Osteocyte (in vitro differentiated cells): ENCODE measurements around the gene AMDHD2. TPM values are rescaled to one million over a fixed set of nuclear protein-coding genes. Genes with fewer than 3 reads are reported as not detected.

Experiments used
- DNase-seq: peaks from one replicate; pipeline ENCODE4 v3.0.0; 2021; ENCODE audit warnings: mixed read lengths; ENCODE audit not compliant: unreplicated experiment; ENCODE audit errors: extremely low spot score
- H3K27ac Mint-ChIP-seq: one replicate; pipeline ENCODE4 v1.8.0; 2021; ENCODE audit warnings: mild to moderate bottlenecking, mixed read lengths; ENCODE audit not compliant: unreplicated experiment
- H3K27me3 Mint-ChIP-seq: one replicate; pipeline ENCODE4 v1.8.0; 2021; ENCODE audit warnings: mixed read lengths; ENCODE audit not compliant: unreplicated experiment
- H3K36me3 Mint-ChIP-seq: one replicate; pipeline ENCODE4 v1.8.0; 2021; ENCODE audit warnings: mixed read lengths; ENCODE audit not compliant: unreplicated experiment
- H3K4me1 Mint-ChIP-seq: one replicate; pipeline ENCODE4 v1.8.0; 2021; ENCODE audit warnings: mixed read lengths; ENCODE audit not compliant: unreplicated experiment
- H3K4me3 Mint-ChIP-seq: one replicate; pipeline ENCODE4 v1.8.0; 2021; ENCODE audit warnings: mild to moderate bottlenecking, moderate library complexity, mixed read lengths; ENCODE audit not compliant: unreplicated experiment
- H3K9me3 Mint-ChIP-seq: one replicate; pipeline ENCODE4 v1.8.0; 2021; ENCODE audit warnings: mixed read lengths; ENCODE audit not compliant: unreplicated experiment
- CTCF ChIP-seq: fragments of 200-600 bp; sonication (generic); IDR thresholded peaks from 2 replicates; pipeline ENCODE4 v1.5.0; 2021; ENCODE audit warnings: antibody characterized with exemption, mild to moderate bottlenecking, moderate library complexity
- total RNA-seq: library from RNA; stranded (reverse); gene quantifications from 2 replicates; pipeline ENCODE4 v1.2.1, GENCODE V29; 2021

Gene AMDHD2
- total RNA-seq, 1 donor from 2014 or later: 56.6 TPM

GRCh38 chr16:2529061-2529931 is 9.1 kb downstream of the AMDHD2 start:
- Mint-ChIP-seq H3K27ac (no peak overlapping the region), H3K9me3 (no peaks in the 10 kb centered on the region), H3K36me3 (peaks cover 13% of the 10 kb centered on the region), H3K27me3 (no peaks in the 10 kb centered on the region), H3K4me1 (peaks cover 17% of the 10 kb centered on the region), H3K4me3 (no peak overlapping the region)
- no peak for DNase-seq
- no peak for TF ChIP-seq CTCF

GRCh38 chr16:2529961-2530628 is 9.9 kb downstream of the AMDHD2 start:
- TF ChIP-seq CTCF: no peak
- no peak for DNase-seq
- Mint-ChIP-seq H3K4me1 (peaks cover 15% of the 10 kb centered on the region), H3K27me3 (no peaks in the 10 kb centered on the region), H3K27ac (peak overlapping the region; percentile 27), H3K9me3 (no peaks in the 10 kb centered on the region), H3K36me3 (peaks cover 7% of the 10 kb centered on the region), H3K4me3 (no peak overlapping the region)

GRCh38 chr16:2530629-2531318 is 10.6 kb downstream of the AMDHD2 start:
- DNase-seq: no peak
- Mint-ChIP-seq H3K27ac (peak overlapping the region; percentile 86), H3K9me3 (no peaks in the 10 kb centered on the region)

GRCh38 chr16:2531371-2531695 is 11.2 kb downstream of the AMDHD2 start, which contains the start of gene CEMP1:
TSS of gene CEMP1 (minus strand) at chr16:2531408. CDS start at chr16:2531073, 335 bp downstream.
- H3K9me3 Mint-ChIP-seq: no peaks in the 10 kb centered on the region
- H3K36me3 Mint-ChIP-seq: peaks cover 2% of the 10 kb centered on the region
- no peak for TF ChIP-seq CTCF
- peaks cover 16% of the 10 kb centered on the region for H3K4me1 Mint-ChIP-seq
- no peaks in the 10 kb centered on the region for H3K27me3 Mint-ChIP-seq
- peak within 1 kb of the TSS; percentile 96 for H3K27ac Mint-ChIP-seq
- peak within 1 kb of the TSS; percentile 90 for H3K4me3 Mint-ChIP-seq
- no peak for DNase-seq

More at GRCh38 chr16:2530629-2531318, 10.6 kb downstream of the AMDHD2 start:
- no peak for TF ChIP-seq CTCF
- H3K4me3 Mint-ChIP-seq: peak overlapping the region; percentile 90
- peaks cover 7% of the 10 kb centered on the region for H3K36me3 Mint-ChIP-seq
- H3K27me3 Mint-ChIP-seq: no peaks in the 10 kb centered on the region
- H3K4me1 Mint-ChIP-seq: peaks cover 15% of the 10 kb centered on the region
